ENCODE results near the gene MPI.

- TF ChIP-seq EZH2phosphoT487 (IDR thresholded peaks at IDR 0.05; ENCODE audit: insufficient read depth, low read depth): no peak
- no peak for TF ChIP-seq EZH2 (IDR thresholded peaks at IDR 0.05; ENCODE audit: insufficient read depth, poor library complexity, severe bottlenecking)
These were observed 25.5 kb upstream of the MPI start for GRCh38 chr15:74864296-74864695.
